ENCODE data around the gene TRIL. TPM values are rescaled to one million over a fixed set of nuclear protein-coding genes. Genes with fewer than 3 reads are reported as not detected.
A peak's percentile ranks its signal among the peaks of the same experiment; 100 is the strongest.

The TRIL gene
- polyA plus RNA-seq, 1 experiment = not detected

- ChIA-PET POLR2A (interaction anchor here (0.6 kb wide), 1 partner anchor 48 kb away, joined by 7 read pairs; no protein-coding TSS in a partner anchor), CTCF (no interaction called here)
- H3K36me3 ChIP-seq (ENCODE audit: control insufficient read depth, insufficient read depth, low read length) = no peaks in the 10 kb centered on the region
- DNase-seq (ENCODE audit: low read depth) = no peak
- H3K4me3 ChIP-seq (ENCODE audit: low read depth, low read length) = no peak overlapping the region
- no peak for TF ChIP-seq CTCF (IDR thresholded peaks at IDR 0.05; ENCODE audit: insufficient read depth, low read depth, low read length)
- no peaks in the 10 kb centered on the region for H3K27me3 ChIP-seq (ENCODE audit: control insufficient read depth, insufficient read depth, low read length)
Observed at GRCh38 chr7:28988091-28988490, 30.0 kb upstream of the TRIL start.

DNA sequence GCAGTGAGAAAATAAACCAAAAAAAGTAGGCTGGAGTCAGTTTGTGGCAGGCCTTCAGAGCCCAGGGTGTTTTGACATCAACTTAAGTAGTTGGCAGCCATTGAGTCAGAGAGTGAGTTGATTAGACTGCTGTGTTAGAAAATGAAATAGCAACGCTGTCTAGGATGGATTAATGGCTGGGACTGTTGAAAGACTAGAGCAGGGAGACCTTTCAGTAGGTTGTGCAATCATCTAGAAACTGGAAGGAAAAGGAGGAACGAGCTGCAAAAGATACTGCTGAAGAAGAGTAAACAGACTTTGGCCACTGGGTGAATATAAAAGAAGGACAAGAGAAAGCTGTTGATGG is 28.6 kb upstream of the TRIL start:
- Histone ChIP-seq H3K27me3 (ENCODE audit: control insufficient read depth, insufficient read depth, low read length) (no peaks in the 10 kb centered on the region), H3K4me3 (ENCODE audit: low read depth, low read length) (no peak overlapping the region), H3K36me3 (ENCODE audit: control insufficient read depth, insufficient read depth, low read length) (no peaks in the 10 kb centered on the region)
- peak; percentile 26 for DNase-seq (ENCODE audit: low read depth)
- CTCF ChIA-PET = interaction anchor here (0.9 to 1.1 kb wide), 2 partner anchors 28 to 33 kb away, joined by 3 read pairs; partner anchors contain the start of gene TRIL
- TF ChIP-seq CTCF (IDR thresholded peaks at IDR 0.05; ENCODE audit: insufficient read depth, low read depth, low read length) = no peak
- POLR2A ChIA-PET = no interaction called here

DNA sequence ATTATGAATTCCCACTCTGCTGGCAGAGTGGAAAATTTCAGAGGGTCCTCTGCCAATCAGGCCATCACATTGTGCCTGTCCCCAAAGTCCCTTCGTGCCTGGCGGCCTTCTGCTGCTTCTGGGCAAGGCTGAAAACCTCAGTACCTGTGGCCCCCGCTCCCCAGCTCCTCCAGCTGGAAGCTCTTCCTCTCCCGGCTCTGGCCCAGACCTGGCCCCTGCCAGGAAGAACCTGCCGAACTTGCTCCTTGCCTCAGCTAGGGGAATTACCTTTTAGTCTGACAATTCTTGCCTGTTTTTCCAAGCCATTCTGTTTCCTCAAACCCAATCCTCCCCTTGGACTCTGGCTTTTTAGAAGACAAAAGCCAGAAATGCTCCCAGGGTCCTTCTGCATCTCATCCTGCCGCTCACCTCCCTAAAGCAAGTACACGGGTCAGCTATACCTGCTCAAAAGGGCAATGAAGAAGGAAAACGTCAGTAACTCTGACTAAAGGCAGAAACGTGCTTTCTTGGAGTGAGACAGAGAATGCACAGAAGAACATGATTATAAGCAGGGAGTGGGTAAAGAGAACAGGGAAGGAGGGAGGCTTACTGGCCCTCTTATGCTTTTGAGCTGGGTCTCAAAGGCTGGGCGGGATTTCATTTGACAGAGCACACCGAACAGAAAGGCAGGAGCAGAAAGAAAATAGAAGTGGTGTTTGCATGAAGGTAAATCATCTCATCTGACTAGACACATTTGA is 28.1 kb upstream of the TRIL start:
- Histone ChIP-seq H3K36me3 (ENCODE audit: control insufficient read depth, insufficient read depth, low read length) (no peaks in the 10 kb centered on the region), H3K27me3 (ENCODE audit: control insufficient read depth, insufficient read depth, low read length) (no peaks in the 10 kb centered on the region), H3K4me3 (ENCODE audit: low read depth, low read length) (no peak overlapping the region)
- TF ChIP-seq CTCF (IDR thresholded peaks at IDR 0.05; ENCODE audit: insufficient read depth, low read depth, low read length) = no peak
- no peak for DNase-seq (ENCODE audit: low read depth)
- ChIA-PET POLR2A (no interaction called here), CTCF (interaction anchor here (0.9 to 1.1 kb wide), 2 partner anchors 28 to 33 kb away, joined by 3 read pairs; partner anchors contain the start of gene TRIL)

DNA sequence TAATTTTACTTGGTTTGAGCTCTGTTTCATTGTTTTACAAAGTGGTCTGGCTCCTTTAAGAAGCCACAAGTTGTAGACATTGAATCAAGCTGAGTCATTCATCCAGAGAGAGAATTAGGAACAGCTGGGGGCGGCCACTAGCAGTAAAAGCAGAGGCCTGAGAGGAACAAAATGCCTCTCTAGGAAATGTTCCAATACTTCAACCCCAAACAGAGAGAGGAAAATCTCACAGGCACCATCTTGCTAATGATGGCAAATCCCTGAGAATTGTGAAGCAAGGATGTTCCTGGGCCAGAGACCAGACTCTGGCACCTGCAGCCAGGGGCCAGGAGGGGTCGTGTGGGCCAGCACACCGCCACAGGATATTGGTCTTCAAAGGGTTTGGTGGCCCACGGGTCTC is 26.5 kb upstream of the TRIL start:
- TF ChIP-seq CTCF (IDR thresholded peaks at IDR 0.05; ENCODE audit: insufficient read depth, low read depth, low read length) = no peak
- Histone ChIP-seq H3K27me3 (ENCODE audit: control insufficient read depth, insufficient read depth, low read length) (no peaks in the 10 kb centered on the region), H3K4me3 (ENCODE audit: low read depth, low read length) (no peak overlapping the region), H3K36me3 (ENCODE audit: control insufficient read depth, insufficient read depth, low read length) (no peaks in the 10 kb centered on the region)
- DNase-seq (ENCODE audit: low read depth) = peak; percentile 74
- CTCF ChIA-PET = interaction anchor here (7.0 kb wide), 1 partner anchor 27 kb away, joined by 38 read pairs; the partner anchor contains the start of gene TRIL
- POLR2A ChIA-PET = no interaction called here

DNA sequence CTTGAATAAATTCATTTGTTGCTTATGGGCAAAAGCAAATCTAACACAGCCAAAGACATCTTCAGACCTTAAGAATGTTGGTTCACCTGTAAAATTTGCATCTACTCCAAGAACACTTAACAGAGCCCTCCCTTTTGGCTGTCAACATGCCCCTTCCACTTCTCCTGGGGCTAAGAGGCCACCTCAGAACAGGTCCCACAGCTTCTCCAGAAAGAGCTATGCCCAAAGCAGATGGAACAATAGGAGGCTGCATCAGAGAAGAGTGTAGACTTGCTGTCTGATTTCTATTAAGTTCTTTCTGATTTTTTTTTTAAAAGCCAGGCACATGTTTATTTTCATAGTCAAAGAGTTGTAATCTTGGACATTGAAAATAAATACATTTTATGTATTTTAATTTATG is 26.1 kb upstream of the TRIL start:
- Histone ChIP-seq H3K27me3 (ENCODE audit: control insufficient read depth, insufficient read depth, low read length) (no peaks in the 10 kb centered on the region), H3K36me3 (ENCODE audit: control insufficient read depth, insufficient read depth, low read length) (no peaks in the 10 kb centered on the region), H3K4me3 (ENCODE audit: low read depth, low read length) (no peak overlapping the region)
- POLR2A ChIA-PET = no interaction called here
- no peak for DNase-seq (ENCODE audit: low read depth)
- no peak for TF ChIP-seq CTCF (IDR thresholded peaks at IDR 0.05; ENCODE audit: insufficient read depth, low read depth, low read length)
- CTCF ChIA-PET = interaction anchor here (7.0 kb wide), 1 partner anchor 27 kb away, joined by 38 read pairs; the partner anchor contains the start of gene TRIL
